ENCODE measurements around the gene ALPL.

- TF ChIP-seq, protein P1, sequence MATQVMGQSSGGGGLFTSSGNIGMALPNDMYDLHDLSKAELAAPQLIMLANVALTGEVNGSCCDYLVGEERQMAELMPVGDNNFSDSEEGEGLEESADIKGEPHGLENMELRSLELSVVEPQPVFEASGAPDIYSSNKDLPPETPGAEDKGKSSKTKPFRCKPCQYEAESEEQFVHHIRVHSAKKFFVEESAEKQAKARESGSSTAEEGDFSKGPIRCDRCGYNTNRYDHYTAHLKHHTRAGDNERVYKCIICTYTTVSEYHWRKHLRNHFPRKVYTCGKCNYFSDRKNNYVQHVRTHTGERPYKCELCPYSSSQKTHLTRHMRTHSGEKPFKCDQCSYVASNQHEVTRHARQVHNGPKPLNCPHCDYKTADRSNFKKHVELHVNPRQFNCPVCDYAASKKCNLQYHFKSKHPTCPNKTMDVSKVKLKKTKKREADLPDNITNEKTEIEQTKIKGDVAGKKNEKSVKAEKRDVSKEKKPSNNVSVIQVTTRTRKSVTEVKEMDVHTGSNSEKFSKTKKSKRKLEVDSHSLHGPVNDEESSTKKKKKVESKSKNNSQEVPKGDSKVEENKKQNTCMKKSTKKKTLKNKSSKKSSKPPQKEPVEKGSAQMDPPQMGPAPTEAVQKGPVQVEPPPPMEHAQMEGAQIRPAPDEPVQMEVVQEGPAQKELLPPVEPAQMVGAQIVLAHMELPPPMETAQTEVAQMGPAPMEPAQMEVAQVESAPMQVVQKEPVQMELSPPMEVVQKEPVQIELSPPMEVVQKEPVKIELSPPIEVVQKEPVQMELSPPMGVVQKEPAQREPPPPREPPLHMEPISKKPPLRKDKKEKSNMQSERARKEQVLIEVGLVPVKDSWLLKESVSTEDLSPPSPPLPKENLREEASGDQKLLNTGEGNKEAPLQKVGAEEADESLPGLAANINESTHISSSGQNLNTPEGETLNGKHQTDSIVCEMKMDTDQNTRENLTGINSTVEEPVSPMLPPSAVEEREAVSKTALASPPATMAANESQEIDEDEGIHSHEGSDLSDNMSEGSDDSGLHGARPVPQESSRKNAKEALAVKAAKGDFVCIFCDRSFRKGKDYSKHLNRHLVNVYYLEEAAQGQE (IDR thresholded peaks at IDR 0.05; ENCODE audit: insufficient read depth in 1 of 2, low read depth in 2 of 2, low read length in 2 of 2), result no peak
- TF ChIP-seq POLR2AphosphoS5 (IDR thresholded peaks at IDR 0.05; ENCODE audit: low read depth, low read length), result no peak
- no peak for TF ChIP-seq TAF1 (IDR thresholded peaks at IDR 0.05; ENCODE audit: borderline replicate concordance, insufficient read depth, low read length)
- TF ChIP-seq SIN3A (IDR thresholded peaks at IDR 0.05; ENCODE audit: borderline replicate concordance, insufficient read depth, low read length), result no peak
- no peak for TF ChIP-seq FOXP2 (optimal IDR thresholded peaks at IDR 0.05; ENCODE audit: borderline replicate concordance, extremely low read depth, extremely low read length, insufficient read depth)
These were observed 27.0 kb downstream of the ALPL start for GRCh38 chr1:21536218-21536617.
